NCI-H2171 (cell line): Measurements from ENCODE around the gene SYNRG.

Source experiments
- DNase-seq: peaks from one replicate; lab custom pipeline; 2025; lab: John Stamatoyannopoulos, UW

The SYNRG gene

GRCh38 chr17:37605813-37606505 is 3.3 kb downstream of the SYNRG start:
- DNase-seq: no peak

GRCh38 chr17:37605081-37605480 is 4.1 kb downstream of the SYNRG start:
- DNase-seq: no peak

GRCh38 chr17:37604556-37604955 is 4.7 kb downstream of the SYNRG start:
- DNase-seq: no peak

DNA sequence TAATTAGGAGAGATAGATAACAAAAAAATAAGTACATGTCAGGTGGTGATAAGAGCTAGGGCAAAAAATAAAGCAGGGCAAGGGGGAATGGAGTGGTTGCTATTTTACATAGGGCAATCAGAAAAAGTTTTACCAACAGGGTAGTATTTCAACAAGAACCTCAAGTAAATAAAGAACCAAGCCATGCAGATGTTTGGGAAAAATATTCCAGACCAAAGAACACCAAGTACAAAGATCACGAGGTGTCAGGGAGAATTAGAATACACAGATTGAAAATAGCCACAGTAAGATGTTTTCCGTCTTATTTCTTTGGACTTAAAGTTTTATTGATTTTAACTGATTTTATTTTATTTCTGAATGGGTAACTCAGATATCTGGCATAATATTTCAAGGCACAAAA is 11.1 kb downstream of the SYNRG start:
- DNase-seq: no peak

DNA sequence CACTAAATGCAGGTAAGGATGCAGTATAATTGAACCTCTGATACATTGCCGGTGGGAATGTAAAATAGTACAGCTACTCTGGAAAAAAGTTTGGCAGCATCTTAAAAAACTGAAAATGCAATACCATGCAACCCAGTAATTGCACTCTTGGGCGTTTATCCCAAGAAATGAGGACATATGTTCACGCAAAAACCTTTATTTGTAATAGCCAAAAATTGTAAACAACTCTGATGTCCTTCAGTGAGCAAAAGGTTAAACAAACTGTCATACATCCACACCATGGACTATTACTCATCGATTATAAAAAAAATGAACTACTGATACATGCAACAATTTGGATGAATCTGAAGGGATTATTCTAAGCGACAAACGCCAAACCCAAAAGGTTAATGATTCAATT is 16.9 kb downstream of the SYNRG start:
- DNase-seq: no peak

GRCh38 chr17:37585066-37585465 is 24.2 kb downstream of the SYNRG start:
- no peak for DNase-seq

- no peak for DNase-seq
These were observed 32.9 kb downstream of the SYNRG start for GRCh38 chr17:37576281-37576680.

GRCh38 chr17:37574427-37574826 is 34.8 kb downstream of the SYNRG start:
- DNase-seq: no peak

DNA sequence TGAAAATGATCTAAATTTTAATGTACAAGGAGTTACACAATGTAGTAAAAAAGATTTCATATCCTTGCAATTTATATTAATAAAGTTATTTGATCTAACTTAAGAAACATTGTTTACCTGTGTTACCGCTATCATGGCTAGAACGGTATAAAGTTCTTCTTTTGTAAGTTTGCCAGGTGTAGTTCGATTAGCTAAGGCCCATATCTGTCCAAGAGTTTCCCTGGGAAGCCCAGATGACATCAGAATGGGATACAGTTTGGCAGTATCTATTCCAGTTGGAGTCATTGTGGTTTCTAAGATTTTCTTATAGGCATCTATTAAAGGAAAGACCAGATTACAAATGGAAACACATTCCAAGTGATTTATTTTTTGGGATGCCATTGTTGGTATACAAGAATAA is 37.5 kb downstream of the SYNRG start:
- DNase-seq: no peak

DNA sequence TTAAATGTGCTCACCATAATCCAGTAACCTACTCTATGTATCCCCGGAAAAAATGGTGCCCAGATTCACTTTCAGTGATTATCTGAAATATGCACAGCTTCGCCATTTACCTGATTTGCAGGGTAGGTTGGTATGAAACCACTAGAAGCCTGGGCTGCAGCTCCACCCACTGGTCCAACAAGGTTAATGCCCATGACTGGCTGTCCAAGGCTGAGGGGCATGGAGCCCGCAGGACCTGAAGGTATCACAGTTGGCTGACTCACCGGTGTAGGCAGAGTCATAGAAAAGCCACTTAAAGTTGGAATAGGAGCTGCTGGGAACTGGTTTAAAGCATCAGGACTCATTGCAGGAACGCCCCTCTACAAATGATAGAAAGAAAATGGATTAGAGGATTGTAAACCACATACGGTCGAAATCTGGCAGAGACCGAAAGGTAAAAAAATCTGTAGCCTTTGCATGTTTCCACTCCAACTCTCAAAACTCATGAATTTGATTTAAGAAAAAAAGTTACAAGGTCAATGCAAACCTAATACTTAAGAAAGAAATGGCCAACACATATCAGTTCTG is 38.6 kb downstream of the SYNRG start:
- no peak for DNase-seq

DNA sequence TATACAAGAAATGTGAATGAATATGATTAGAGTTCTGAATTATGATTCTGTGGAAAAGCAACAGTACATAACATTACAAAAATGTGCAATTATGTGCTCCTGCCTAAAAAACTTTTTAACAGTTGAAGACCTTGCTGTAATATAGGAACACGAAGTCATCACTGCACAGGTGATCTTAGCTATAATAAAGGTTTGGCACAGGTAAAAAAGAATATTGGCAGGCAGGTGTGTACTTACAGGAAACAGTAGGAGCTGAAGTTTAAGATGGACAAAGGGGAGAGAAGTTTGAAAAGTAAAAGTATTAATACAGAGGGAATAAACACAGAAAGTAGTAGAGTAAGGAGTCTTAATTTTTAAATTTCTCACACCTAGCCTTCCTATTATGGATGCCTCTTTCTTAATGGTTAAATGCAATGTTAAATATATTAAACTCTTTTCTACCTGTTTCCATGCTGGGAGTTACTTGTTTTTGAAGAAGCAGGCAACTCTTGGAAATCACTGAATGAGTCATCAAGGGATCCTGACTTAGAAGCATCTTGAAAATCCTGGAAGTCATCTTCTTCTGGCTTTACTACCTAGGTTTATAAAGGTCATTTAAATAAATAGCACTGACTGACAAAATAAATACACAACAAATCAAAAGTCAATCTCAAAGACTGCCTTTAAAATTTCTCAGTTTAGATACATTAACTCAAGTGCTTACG is 40.7 kb downstream of the SYNRG start:
- no peak for DNase-seq

- no peak for DNase-seq
These were observed 41.7 kb downstream of the SYNRG start for GRCh38 chr17:37567538-37567937.

DNA sequence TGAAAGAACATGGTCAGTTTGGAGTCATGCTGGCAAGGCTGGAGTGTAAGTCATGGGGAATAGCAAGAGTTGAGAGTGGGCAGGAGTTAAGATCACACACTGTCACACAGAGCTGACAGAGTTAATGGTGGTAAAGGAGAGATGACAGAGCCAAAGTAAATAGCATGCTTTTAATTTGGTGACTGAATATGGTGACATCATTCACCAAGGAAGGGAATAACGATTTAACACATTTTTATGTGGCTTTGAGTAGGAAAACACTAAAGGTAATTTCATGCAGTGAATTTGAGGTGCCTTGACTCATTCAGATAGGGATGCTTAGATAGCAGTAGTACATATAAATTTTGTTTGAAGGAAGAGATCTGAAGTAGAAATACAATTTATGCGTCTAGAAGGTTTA is 42.1 kb downstream of the SYNRG start:
- DNase-seq: no peak

DNA sequence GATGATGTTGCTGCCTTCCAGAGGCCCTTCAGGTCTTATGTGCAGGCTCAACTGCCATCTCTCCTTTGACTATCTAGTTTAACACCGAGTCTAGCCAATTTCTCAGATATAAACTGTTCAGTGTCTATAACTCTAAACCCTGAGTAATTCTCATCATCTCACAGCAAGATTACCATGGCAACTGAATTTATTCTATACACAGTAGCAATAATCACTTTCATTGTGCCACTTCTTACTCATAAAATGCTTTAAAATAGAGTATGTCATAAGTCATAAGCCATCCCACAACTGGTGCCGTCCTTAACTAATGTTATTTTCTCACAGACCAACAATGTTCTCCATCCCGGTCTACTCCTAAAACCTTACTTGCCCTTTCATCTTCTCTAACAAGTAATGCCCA is 45.0 kb downstream of the SYNRG start:
- DNase-seq: no peak

DNA sequence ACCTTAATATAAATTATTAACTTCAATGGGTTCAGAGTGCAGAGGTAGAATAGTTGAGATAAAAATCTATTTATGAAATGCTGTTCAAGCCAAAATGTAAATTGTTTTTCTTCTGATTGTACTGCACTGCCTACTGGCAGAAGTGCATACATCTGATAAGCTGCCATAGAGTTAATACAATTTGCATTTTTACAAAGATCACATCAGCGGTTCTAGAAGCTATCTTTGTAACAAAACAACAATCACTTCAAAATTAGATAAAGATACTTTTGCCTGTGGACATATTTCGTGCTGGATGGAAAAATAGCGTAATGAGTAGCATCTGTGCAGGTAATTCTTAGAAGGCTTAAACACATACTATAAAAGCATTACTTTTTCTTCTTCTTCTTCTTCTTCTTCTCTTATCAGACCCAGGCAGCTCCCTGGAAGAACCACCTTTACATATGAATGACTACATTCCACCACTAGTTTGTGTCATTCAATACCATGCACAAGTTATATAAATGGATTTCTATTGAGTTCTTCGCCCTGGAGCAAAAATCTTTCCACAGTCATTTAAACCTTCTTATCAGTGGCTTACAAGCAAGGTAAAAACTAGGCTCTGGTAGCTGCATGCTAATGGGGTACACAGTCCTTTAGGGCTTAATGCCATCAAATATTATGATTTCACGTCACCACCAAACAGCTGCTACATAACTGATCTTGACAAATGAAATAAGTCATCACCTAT is 47.0 kb downstream of the SYNRG start:
- DNase-seq: no peak

DNA sequence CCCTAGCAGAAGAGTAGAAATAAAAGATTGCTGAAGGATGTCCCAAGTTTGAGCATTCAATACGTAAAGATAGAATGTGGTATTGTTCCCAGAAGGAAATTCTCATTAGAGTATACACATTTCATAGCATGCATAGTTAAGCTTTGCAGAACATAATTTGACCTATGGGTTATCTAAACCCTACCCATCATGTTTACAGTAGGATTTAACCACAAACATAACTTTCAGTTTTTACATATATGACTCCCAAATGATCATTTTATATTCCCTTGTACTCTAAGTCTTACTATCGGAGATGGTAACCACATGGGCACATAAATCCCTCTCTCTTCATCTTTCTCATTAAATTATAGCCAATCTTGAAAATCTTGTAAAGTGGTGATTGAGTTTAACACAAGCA is 50.9 kb downstream of the SYNRG start:
- no peak for DNase-seq

GRCh38 chr17:37557482-37557881 is 51.7 kb downstream of the SYNRG start:
- no peak for DNase-seq

GRCh38 chr17:37555386-37555785 is 53.8 kb downstream of the SYNRG start:
- no peak for DNase-seq

DNA sequence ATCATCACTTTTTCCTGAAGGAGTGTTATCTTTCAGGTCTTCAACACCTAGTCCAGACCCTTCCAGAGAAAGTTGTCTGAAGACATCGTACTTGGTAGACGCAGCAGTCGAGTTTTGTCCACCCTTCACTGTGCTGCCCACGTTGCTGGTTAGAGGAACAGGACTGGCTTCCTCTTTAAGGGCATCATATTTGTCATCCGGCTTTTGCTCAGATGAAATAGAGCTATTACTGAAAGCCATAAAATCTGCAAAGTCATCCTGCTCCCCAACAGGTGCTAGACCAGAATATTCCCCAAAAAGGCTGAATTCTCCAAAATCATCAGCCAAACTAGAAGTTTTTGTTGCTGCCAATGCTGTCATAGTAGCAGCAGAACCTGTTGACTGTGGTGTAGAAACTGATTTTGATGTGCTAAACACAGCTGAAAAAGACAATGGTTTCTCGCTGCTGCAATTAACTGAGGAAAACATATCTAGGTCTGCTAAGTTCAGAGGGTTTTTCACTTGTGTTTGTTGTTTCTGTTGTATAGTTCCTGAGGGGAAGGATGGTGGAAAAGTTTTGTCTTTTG is 55.7 kb downstream of the SYNRG start:
- no peak for DNase-seq

DNA sequence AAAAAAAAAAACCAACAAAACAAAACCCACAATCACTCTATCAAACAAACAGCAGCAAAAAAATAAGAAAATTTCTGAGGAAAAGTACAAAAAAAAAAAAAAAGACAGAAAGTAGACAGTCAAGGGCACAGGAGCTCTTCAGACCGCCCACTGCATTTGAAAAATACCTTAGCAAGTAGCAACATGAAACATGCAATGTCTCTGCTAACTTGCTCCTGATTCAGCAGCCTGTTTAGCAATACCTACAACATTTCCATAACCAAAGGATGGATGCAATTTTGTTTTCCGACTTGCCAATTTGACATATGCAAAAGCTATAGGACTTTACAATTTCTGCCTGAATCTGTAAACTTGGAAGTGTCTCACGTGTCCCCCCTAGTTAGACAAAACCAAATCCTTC is 57.4 kb downstream of the SYNRG start:
- no peak for DNase-seq

DNA sequence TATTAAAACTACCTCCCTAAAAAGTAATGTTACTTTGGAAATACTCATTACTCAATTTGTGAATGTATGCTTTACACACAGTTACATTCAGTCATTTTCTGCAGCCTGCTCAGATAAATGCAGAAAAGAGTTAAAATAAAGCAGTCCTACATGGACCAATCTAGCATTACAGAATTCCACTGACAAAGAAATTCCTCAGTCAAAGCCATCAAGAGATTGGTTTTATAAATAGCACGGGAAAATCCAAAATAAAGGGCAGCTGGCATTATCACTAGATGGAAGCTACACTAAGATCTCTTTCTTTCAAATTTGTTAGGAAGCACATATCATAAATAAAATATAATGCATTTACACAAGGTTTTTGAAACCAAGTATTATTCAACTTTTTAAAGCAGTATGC is 61.2 kb downstream of the SYNRG start:
- no peak for DNase-seq

GRCh38 chr17:37546302-37546701 is 62.9 kb downstream of the SYNRG start:
- no peak for DNase-seq

DNA sequence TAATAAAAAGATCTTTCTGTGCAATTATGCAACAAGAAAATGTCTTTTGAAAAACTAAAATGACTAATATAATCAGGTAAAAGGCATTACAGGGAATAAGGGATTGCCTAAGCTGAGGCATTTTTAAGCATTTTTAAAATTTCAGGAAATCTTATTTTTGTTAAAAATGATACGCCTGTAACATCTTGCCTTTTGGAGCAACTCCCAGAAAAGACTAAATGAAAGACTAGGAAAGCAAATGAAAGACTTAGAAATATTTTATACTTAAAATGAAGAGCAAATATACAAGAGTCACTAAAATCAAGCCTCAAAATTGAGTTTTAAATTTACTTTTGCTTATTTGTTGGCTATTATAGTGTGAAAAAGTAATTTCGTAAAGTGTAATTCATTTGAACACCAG is 63.7 kb downstream of the SYNRG start:
- DNase-seq: no peak
